PC-3 (cell line): ENCODE measurements around the gene UNC5B.

ENCODE experiments used
- CTCF ChIP-seq: fragments of 300-600 bp; sonication (generic); conservative IDR thresholded peaks from 2 replicates; pipeline ENCODE4 v1.5.1; 2017; ENCODE audit warnings: antibody characterized with exemption, low read depth, mild to moderate bottlenecking, low read length
- EZH2 ChIP-seq: fragments of 300-600 bp; sonication (generic); IDR thresholded peaks from one replicate; pipeline ENCODE4 v1.6.1; 2017; ENCODE audit warnings: antibody characterized with exemption, mild to moderate bottlenecking, low read length; ENCODE audit not compliant: unreplicated experiment

DNA sequence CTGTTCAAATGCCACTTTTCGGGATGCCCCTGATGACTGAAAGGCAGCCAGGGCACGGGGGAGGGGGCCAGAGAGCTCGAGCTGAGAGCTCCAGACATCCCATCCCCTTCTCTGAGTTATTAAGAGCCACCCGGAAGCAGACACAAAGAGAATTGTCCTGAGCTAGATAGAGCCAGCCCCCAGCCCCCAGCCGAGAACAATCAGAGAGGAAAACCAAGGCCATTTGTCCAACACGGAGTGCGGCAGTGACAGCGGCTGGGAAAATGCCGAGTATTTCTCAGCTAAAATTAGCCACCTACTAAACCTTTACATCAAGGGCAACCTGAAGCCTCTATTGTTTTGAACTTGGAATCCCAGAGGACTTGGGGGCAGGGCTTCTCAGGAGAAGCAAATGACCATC, 51.0 kb downstream of the UNC5B start:
- TF ChIP-seq CTCF (no peak), EZH2 (no peak)
